Measurements from ENCODE around the gene ATP6V0B.

GRCh38 chr1:43998000-43998378 lies 23.2 kb downstream of the ATP6V0B start:
- TF ChIP-seq CTCF (conservative IDR thresholded peaks at IDR 0.05; ENCODE audit: low read depth in 2 of 2) (no peak), EZH2phosphoT487 (IDR thresholded peaks at IDR 0.05; ENCODE audit: unreplicated experiment) (no peak), CREB1 (CRISPR knock-in tag; IDR thresholded peaks at IDR 0.05; ENCODE audit: low read depth) (no peak), EZH2 (IDR thresholded peaks at IDR 0.05; ENCODE audit: low read depth, unreplicated experiment) (no peak), REST (IDR thresholded peaks at IDR 0.05; ENCODE audit: unreplicated experiment) (no peak), POLR2AphosphoS5 (IDR thresholded peaks at IDR 0.05; ENCODE audit: low read depth) (no peak), ETS1 (IDR thresholded peaks at IDR 0.05) (no peak), ZNF114 (CRISPR knock-in tag; IDR thresholded peaks at IDR 0.05) (no peak), JUNB (IDR thresholded peaks at IDR 0.05; ENCODE audit: unreplicated experiment) (no peak), STAT1 (IDR thresholded peaks at IDR 0.05; ENCODE audit: unreplicated experiment) (no peak), ZNF331 (CRISPR knock-in tag; IDR thresholded peaks at IDR 0.05; ENCODE audit: low read depth) (no peak)
